SK-N-SH treated with all-trans-retinoic acid at 6 μM for 48 hours (cell line): ENCODE data around the gene PPAT.

Experiments
- ATAC-seq: fragments of 200-7000 bp; cut with Tn5 transposase; 3 replicates; pipeline ENCODE4 v1.9.1; 2020; ENCODE audit warnings: mild to moderate bottlenecking, moderate library complexity
- ARNTL ChIP-seq: fragments of 450-650 bp; formaldehyde crosslinking; IDR thresholded peaks from 2 replicates; pipeline ENCODE4 v1.5.0; 2020; ENCODE audit warnings: low read depth, mild to moderate bottlenecking, moderate library complexity, borderline replicate concordance
- CSDC2 ChIP-seq: fragments of 250-450 bp; sonication (Bioruptor Pico); IDR thresholded peaks from 2 replicates; pipeline ENCODE4 v1.5.0; 2020; ENCODE audit warnings: mild to moderate bottlenecking, moderate library complexity
- ESRRG ChIP-seq: fragments of 250-450 bp; sonication (Bioruptor Pico); IDR thresholded peaks from 2 replicates; pipeline ENCODE4 v1.6.1; 2021; ENCODE audit warnings: mild to moderate bottlenecking
- GLIS3 ChIP-seq: fragments of 250-450 bp; sonication (Bioruptor Pico); IDR thresholded peaks from 2 replicates; pipeline ENCODE4 v1.5.0; 2020; ENCODE audit warnings: mild to moderate bottlenecking, moderate library complexity
- ISL1 ChIP-seq: fragments of 250-450 bp; sonication (Bioruptor Pico); IDR thresholded peaks from 2 replicates; pipeline ENCODE4 v2.1.2; 2022; ENCODE audit warnings: mild to moderate bottlenecking, moderate library complexity
- OSR1 ChIP-seq: fragments of 250-450 bp; sonication (Bioruptor Pico); IDR thresholded peaks from 2 replicates; pipeline ENCODE4 v1.8.0; 2022; ENCODE audit warnings: moderate library complexity, mild to moderate bottlenecking, inconsistent platforms
- POU6F1 ChIP-seq: fragments of 250-450 bp; sonication (Bioruptor Pico); IDR thresholded peaks from 2 replicates; pipeline ENCODE4 v1.8.0; 2021; ENCODE audit warnings: low read depth, mild to moderate bottlenecking, moderate library complexity, borderline replicate concordance
- PPARA ChIP-seq: fragments of 250-450 bp; sonication (Bioruptor Pico); IDR thresholded peaks from 2 replicates; pipeline ENCODE4 v1.5.0; 2020; ENCODE audit warnings: mild to moderate bottlenecking, borderline replicate concordance
- RARB ChIP-seq: fragments of 250-450 bp; sonication (Bioruptor Pico); IDR thresholded peaks from 2 replicates; pipeline ENCODE4 v1.8.0; 2021; ENCODE audit warnings: mild to moderate bottlenecking, moderate library complexity
- SNAI2 ChIP-seq: fragments of 250-450 bp; sonication (Bioruptor Pico); IDR thresholded peaks from 2 replicates; pipeline ENCODE4 v1.5.0; 2020; ENCODE audit warnings: mild to moderate bottlenecking, moderate library complexity
- TCF4 ChIP-seq: fragments of 250-450 bp; sonication (Bioruptor Pico); IDR thresholded peaks from 2 replicates; pipeline ENCODE4 v1.8.0; 2021; ENCODE audit warnings: mild to moderate bottlenecking, moderate library complexity, borderline replicate concordance
- TOX ChIP-seq: fragments of 250-450 bp; sonication (Bioruptor Pico); IDR thresholded peaks from 2 replicates; pipeline ENCODE4 v1.8.0; 2021; ENCODE audit warnings: mild to moderate bottlenecking, moderate library complexity, borderline replicate concordance
- TSHZ2 ChIP-seq: fragments of 250-450 bp; sonication (Bioruptor Pico); IDR thresholded peaks from 2 replicates; pipeline ENCODE4 v1.5.0; 2020; ENCODE audit warnings: mild to moderate bottlenecking, moderate library complexity
- ZC3H10 ChIP-seq: fragments of 250-450 bp; sonication (Bioruptor Pico); IDR thresholded peaks from 2 replicates; pipeline ENCODE4 v1.5.1; 2021; ENCODE audit warnings: mild to moderate bottlenecking, moderate library complexity
- ZFP3 ChIP-seq: fragments of 250-450 bp; sonication (Bioruptor Pico); IDR thresholded peaks from 2 replicates; pipeline ENCODE4 v1.5.0; 2020; ENCODE audit warnings: mild to moderate bottlenecking, moderate library complexity
- ZFP30 ChIP-seq: fragments of 450-650 bp; formaldehyde crosslinking; IDR thresholded peaks from 2 replicates; pipeline ENCODE4 v1.5.0; 2022; ENCODE audit warnings: mild to moderate bottlenecking, moderate library complexity
- ZNF565 ChIP-seq: fragments of 450-650 bp; formaldehyde crosslinking; conservative IDR thresholded peaks from 2 replicates; pipeline ENCODE4 v1.5.0; 2020; ENCODE audit warnings: low read depth, mild to moderate bottlenecking, moderate library complexity
- ZNF70 ChIP-seq: fragments of 450-650 bp; formaldehyde crosslinking; IDR thresholded peaks from 2 replicates; pipeline ENCODE4 v1.5.0; 2020; ENCODE audit warnings: mild to moderate bottlenecking, moderate library complexity
- ZNF8 ChIP-seq: fragments of 450-650 bp; formaldehyde crosslinking; IDR thresholded peaks from 2 replicates; pipeline ENCODE4 v1.5.0; 2020; ENCODE audit warnings: mild to moderate bottlenecking, moderate library complexity
- TF ChIP-seq, protein P1 (sequence below): fragments of 250-450 bp; sonication (Bioruptor Pico); IDR thresholded peaks from 2 replicates; pipeline ENCODE4 v1.5.1; 2021; ENCODE audit warnings: mild to moderate bottlenecking, moderate library complexity
- TF ChIP-seq, protein P2 (sequence below): fragments of 250-450 bp; sonication (Bioruptor Pico); IDR thresholded peaks from 2 replicates; pipeline ENCODE4 v1.5.1; 2020; ENCODE audit warnings: low read depth, mild to moderate bottlenecking, moderate library complexity

Gene PPAT

DNA sequence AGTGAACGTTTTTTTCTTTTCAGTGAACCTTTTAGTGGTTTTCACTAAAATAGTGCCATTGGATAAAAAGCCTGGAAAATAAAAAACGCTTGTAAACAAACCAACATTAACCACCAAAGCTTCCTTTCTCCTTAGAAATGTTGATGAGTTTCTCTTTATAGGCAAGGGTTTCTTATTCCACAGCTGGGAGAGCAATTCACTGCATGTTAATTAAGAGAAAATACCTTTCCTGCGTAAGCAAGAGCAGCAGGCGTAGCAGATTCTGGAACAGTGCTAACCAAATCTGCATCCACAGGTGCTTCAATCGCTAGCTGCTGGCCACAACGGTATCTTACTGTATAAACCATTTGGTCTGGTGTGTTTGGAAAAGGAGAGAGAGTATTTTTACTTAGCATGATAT, 34.9 kb downstream of the PPAT start:
- no peak for TF ChIP-seq TOX (CRISPR knock-in tag)
- TF ChIP-seq PPARA (CRISPR knock-in tag) = no peak
- TF ChIP-seq ARNTL (CRISPR knock-in tag) = no peak
- no peak for TF ChIP-seq TSHZ2
- no peak for TF ChIP-seq POU6F1 (CRISPR knock-in tag)
- TF ChIP-seq ZFP30 = no peak
- TF ChIP-seq OSR1 = no peak
- TF ChIP-seq ZNF565 = no peak
- TF ChIP-seq ZNF8 = no peak
- no peak for TF ChIP-seq TCF4 (CRISPR knock-in tag)
- no peak for TF ChIP-seq SNAI2 (CRISPR knock-in tag)
- no peak for TF ChIP-seq ISL1 (CRISPR knock-in tag)
- TF ChIP-seq ZNF70 = no peak
- TF ChIP-seq, protein P1, sequence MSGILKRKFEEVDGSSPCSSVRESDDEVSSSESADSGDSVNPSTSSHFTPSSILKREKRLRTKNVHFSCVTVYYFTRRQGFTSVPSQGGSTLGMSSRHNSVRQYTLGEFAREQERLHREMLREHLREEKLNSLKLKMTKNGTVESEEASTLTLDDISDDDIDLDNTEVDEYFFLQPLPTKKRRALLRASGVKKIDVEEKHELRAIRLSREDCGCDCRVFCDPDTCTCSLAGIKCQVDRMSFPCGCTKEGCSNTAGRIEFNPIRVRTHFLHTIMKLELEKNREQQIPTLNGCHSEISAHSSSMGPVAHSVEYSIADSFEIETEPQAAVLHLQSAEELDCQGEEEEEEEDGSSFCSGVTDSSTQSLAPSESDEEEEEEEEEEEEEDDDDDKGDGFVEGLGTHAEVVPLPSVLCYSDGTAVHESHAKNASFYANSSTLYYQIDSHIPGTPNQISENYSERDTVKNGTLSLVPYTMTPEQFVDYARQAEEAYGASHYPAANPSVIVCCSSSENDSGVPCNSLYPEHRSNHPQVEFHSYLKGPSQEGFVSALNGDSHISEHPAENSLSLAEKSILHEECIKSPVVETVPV (CRISPR knock-in tag) = no peak
- TF ChIP-seq GLIS3 (CRISPR knock-in tag) = no peak
- no peak for TF ChIP-seq ESRRG (CRISPR knock-in tag)
- TF ChIP-seq, protein P2, sequence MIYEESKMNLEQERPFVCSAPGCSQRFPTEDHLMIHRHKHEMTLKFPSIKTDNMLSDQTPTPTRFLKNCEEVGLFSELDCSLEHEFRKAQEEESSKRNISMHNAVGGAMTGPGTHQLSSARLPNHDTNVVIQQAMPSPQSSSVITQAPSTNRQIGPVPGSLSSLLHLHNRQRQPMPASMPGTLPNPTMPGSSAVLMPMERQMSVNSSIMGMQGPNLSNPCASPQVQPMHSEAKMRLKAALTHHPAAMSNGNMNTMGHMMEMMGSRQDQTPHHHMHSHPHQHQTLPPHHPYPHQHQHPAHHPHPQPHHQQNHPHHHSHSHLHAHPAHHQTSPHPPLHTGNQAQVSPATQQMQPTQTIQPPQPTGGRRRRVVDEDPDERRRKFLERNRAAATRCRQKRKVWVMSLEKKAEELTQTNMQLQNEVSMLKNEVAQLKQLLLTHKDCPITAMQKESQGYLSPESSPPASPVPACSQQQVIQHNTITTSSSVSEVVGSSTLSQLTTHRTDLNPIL (CRISPR knock-in tag) = no peak
- TF ChIP-seq CSDC2 (CRISPR knock-in tag) = no peak
- TF ChIP-seq ZFP3 (CRISPR knock-in tag) = no peak
- no peak for TF ChIP-seq ZC3H10 (CRISPR knock-in tag)
- TF ChIP-seq, all 23 proteins: peak for 0
- ATAC-seq = no peak

DNA sequence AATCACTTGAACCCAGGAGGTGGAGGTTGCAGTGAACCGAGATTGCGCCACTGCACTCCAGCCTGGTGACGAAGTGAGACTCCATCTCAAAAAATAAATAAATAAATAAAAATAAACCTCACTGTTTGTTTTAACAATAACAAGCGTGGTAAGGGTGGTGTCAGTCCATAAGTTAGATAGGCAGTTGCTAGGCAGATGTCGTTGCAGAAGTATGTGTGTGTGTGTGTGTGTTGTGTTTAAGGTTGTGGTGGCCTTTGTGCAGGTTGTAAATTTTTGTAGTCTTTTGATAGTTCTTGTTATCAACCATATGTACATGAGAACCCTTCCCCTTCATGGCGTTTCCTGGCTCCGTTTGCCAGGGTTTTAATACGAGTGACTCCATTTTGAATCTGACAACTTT, 44.1 kb downstream of the PPAT start:
- no peak for ATAC-seq
- no peak for TF ChIP-seq ZNF70
- no peak for TF ChIP-seq TCF4 (CRISPR knock-in tag)
- no peak for TF ChIP-seq POU6F1 (CRISPR knock-in tag)

GRCh38 chr4:56389558-56389957, 45.9 kb downstream of the PPAT start:
- TF ChIP-seq ARNTL (CRISPR knock-in tag) (no peak), ZNF565 (no peak), ZC3H10 (CRISPR knock-in tag) (no peak), SNAI2 (CRISPR knock-in tag) (no peak), RARB (CRISPR knock-in tag) (no peak), ESRRG (CRISPR knock-in tag) (no peak), CSDC2 (CRISPR knock-in tag) (no peak)
- TF ChIP-seq, protein P2 (CRISPR knock-in tag) = no peak
- TF ChIP-seq, all 23 proteins: peak for 0
- no peak for ATAC-seq
